Ectodermal cell (in vitro differentiated cells): ENCODE measurements around the gene CYFIP2.

ENCODE experiments used
- H3K27ac ChIP-seq: 2 replicates; pipeline ENCODE4 v1.7.0; 2013; ENCODE audit warnings: mild to moderate bottlenecking, low read depth, low read length; ENCODE audit not compliant: insufficient read depth, poor library complexity, severe bottlenecking
- H3K27me3 ChIP-seq: 2 replicates; pipeline ENCODE4 v1.7.0; 2013; ENCODE audit warnings: mild to moderate bottlenecking, low read length; ENCODE audit not compliant: insufficient read depth, control insufficient read depth, poor library complexity, severe bottlenecking
- H3K36me3 ChIP-seq: one replicate; pipeline ENCODE4 v1.7.0; 2013; ENCODE audit warnings: low read length; ENCODE audit not compliant: control insufficient read depth, insufficient read depth
- H3K4me1 ChIP-seq: one replicate; pipeline ENCODE4 v1.7.0; 2013; ENCODE audit warnings: low read length; ENCODE audit not compliant: control insufficient read depth, insufficient read depth
- H3K4me3 ChIP-seq: 2 replicates; pipeline ENCODE4 v1.7.0; 2013; ENCODE audit warnings: low read depth, low read length, control low read depth; ENCODE audit not compliant: insufficient read depth
- H3K9me3 ChIP-seq: 2 replicates; pipeline ENCODE4 v1.7.0; 2013; ENCODE audit warnings: mild to moderate bottlenecking, low read length, moderate library complexity; ENCODE audit not compliant: control insufficient read depth
- WGBS, 2 experiments: methylation state at CpG; one replicate each; pipeline ENCODE4 v1.1.7; 2013; ENCODE audit warnings: missing lambda C conversion rate in 2 of 2; 5-methylcytosine and 5-hydroxymethylcytosine counted together

The CYFIP2 gene

GRCh38 chr5:157322581-157322980 is 56.7 kb downstream of the CYFIP2 start:
- Histone ChIP-seq H3K27me3 (no peaks in the 10 kb centered on the region), H3K9me3 (no peaks in the 10 kb centered on the region), H3K27ac (no peak overlapping the region), H3K4me1 (no peaks in the 10 kb centered on the region), H3K4me3 (no peak overlapping the region), H3K36me3 (peaks cover 22% of the 10 kb centered on the region)
- WGBS, 2 experiments = 93 to 94% methylated on average over 13 of the region's 13 CpGs

- Histone ChIP-seq H3K27me3 (no peaks in the 10 kb centered on the region), H3K36me3 (peaks cover 22% of the 10 kb centered on the region), H3K9me3 (no peaks in the 10 kb centered on the region), H3K4me1 (no peaks in the 10 kb centered on the region), H3K4me3 (no peak overlapping the region), H3K27ac (no peak overlapping the region)
- WGBS, 2 experiments = 83 to 89% methylated on average over 10 of the region's 10 CpGs
Observed at GRCh38 chr5:157323107-157323706, 57.3 kb downstream of the CYFIP2 start.

GRCh38 chr5:157324237-157324636 is 58.3 kb downstream of the CYFIP2 start:
- Histone ChIP-seq H3K27me3 (no peaks in the 10 kb centered on the region), H3K4me1 (no peaks in the 10 kb centered on the region), H3K9me3 (no peaks in the 10 kb centered on the region), H3K27ac (no peak overlapping the region), H3K4me3 (no peak overlapping the region), H3K36me3 (peaks cover 21% of the 10 kb centered on the region)
- WGBS, 2 experiments = 92 to 93% methylated on average over 7 of the region's 7 CpGs

GRCh38 chr5:157326440-157327005 is 60.6 kb downstream of the CYFIP2 start:
- Histone ChIP-seq H3K36me3 (peaks cover 18% of the 10 kb centered on the region), H3K4me3 (no peak overlapping the region), H3K27me3 (no peaks in the 10 kb centered on the region), H3K9me3 (no peaks in the 10 kb centered on the region), H3K27ac (no peak overlapping the region), H3K4me1 (no peaks in the 10 kb centered on the region)
- WGBS, 2 experiments = 92 to 94% methylated on average over 7 of the region's 7 CpGs

GRCh38 chr5:157327771-157328170 is 61.8 kb downstream of the CYFIP2 start:
- whole genome bisulfite sequencing, 2 experiments = 86 to 92% methylated on average over 3 of the region's 3 CpGs
- Histone ChIP-seq H3K4me1 (no peaks in the 10 kb centered on the region), H3K27me3 (no peaks in the 10 kb centered on the region), H3K4me3 (no peak overlapping the region), H3K9me3 (no peaks in the 10 kb centered on the region), H3K36me3 (peaks cover 23% of the 10 kb centered on the region), H3K27ac (no peak overlapping the region)

GRCh38 chr5:157328277-157328912 is 62.5 kb downstream of the CYFIP2 start:
- 40 to 42% methylated on average over 12 of the region's 12 CpGs for WGBS, 2 experiments
- H3K4me3 ChIP-seq = no peak overlapping the region
- H3K36me3 ChIP-seq = peaks cover 29% of the 10 kb centered on the region

GRCh38 chr5:157331807-157332206 is 65.9 kb downstream of the CYFIP2 start:
- no peak overlapping the region for H3K4me3 ChIP-seq
- 92 to 93% methylated on average over 3 of the region's 3 CpGs for WGBS, 2 experiments
- H3K36me3 ChIP-seq = peaks cover 31% of the 10 kb centered on the region

More at GRCh38 chr5:157328277-157328912, 62.5 kb downstream of the CYFIP2 start:
- H3K27ac ChIP-seq = no peak overlapping the region
- no peaks in the 10 kb centered on the region for H3K9me3 ChIP-seq
- no peaks in the 10 kb centered on the region for H3K4me1 ChIP-seq
- H3K27me3 ChIP-seq = no peaks in the 10 kb centered on the region

GRCh38 chr5:157335534-157336422 is 69.9 kb downstream of the CYFIP2 start:
- Histone ChIP-seq H3K4me1 (no peaks in the 10 kb centered on the region), H3K27me3 (no peaks in the 10 kb centered on the region), H3K9me3 (no peaks in the 10 kb centered on the region), H3K36me3 (peaks cover 27% of the 10 kb centered on the region), H3K4me3 (no peak overlapping the region), H3K27ac (no peak overlapping the region)
- 92 to 96% methylated on average over 7 to 8 of the region's 8 CpGs for WGBS, 2 experiments

More at GRCh38 chr5:157331807-157332206, 65.9 kb downstream of the CYFIP2 start:
- no peaks in the 10 kb centered on the region for H3K4me1 ChIP-seq
- no peak overlapping the region for H3K27ac ChIP-seq
- no peaks in the 10 kb centered on the region for H3K9me3 ChIP-seq
- H3K27me3 ChIP-seq = no peaks in the 10 kb centered on the region

- H3K4me1 ChIP-seq = no peaks in the 10 kb centered on the region
- no peaks in the 10 kb centered on the region for H3K9me3 ChIP-seq
- 80 to 87% methylated on average over 3 of the region's 3 CpGs for WGBS, 2 experiments
- H3K36me3 ChIP-seq = peaks cover 23% of the 10 kb centered on the region
- no peaks in the 10 kb centered on the region for H3K27me3 ChIP-seq
- no peak overlapping the region for H3K27ac ChIP-seq
- no peak overlapping the region for H3K4me3 ChIP-seq
Observed at GRCh38 chr5:157336423-157336744, 70.5 kb downstream of the CYFIP2 start.

GRCh38 chr5:157339409-157339808 is 73.5 kb downstream of the CYFIP2 start:
- peaks cover 3% of the 10 kb centered on the region for H3K36me3 ChIP-seq
- no peak overlapping the region for H3K4me3 ChIP-seq
- no peaks in the 10 kb centered on the region for H3K27me3 ChIP-seq
- H3K9me3 ChIP-seq = no peaks in the 10 kb centered on the region
- WGBS, 2 experiments = 93 to 100% methylated on average over 1 of the region's 1 CpG
- H3K4me1 ChIP-seq = no peaks in the 10 kb centered on the region
- no peak overlapping the region for H3K27ac ChIP-seq
